ENCODE results near the gene WDR70.

The WDR70 gene

DNA sequence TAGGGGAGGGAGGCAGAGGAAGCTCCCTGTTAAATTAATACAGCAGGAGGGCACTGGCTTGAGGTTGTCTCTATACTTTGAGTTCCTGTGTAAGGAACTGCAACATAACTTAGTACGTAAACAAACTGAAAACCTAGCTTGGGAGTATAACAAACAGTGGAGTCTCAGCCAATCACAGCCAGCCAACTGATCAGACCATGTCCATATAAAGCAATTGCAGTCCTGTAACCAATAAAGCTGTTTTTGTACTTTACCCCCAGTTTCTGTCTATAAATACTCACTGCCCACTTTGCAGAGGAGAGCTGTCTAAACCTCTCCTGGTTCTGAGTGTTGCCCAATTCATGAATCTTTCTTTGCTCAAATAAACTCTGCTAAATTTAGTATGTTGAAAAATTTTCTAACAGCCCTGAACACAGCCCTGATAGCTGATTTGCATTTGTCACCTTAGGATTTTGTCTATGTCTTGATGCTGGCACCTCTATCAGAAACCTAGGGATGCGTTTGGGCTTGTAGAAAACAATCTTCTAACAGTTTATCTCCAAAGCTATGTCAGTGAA is 420.8 kb downstream of the WDR70 start:
- no peak for TF ChIP-seq CTCF (IDR thresholded peaks at IDR 0.05; ENCODE audit: low read depth, low read length, missing control alignments)
- H3K4me3 ChIP-seq (ENCODE audit: low read depth, low read length) = no peak overlapping the region
- no peak for DNase-seq (ENCODE audit: low read depth)
- in situ Hi-C loops (cut with HindIII; ENCODE audit: low sequenced_read_pairs) = no loop called here

DNA sequence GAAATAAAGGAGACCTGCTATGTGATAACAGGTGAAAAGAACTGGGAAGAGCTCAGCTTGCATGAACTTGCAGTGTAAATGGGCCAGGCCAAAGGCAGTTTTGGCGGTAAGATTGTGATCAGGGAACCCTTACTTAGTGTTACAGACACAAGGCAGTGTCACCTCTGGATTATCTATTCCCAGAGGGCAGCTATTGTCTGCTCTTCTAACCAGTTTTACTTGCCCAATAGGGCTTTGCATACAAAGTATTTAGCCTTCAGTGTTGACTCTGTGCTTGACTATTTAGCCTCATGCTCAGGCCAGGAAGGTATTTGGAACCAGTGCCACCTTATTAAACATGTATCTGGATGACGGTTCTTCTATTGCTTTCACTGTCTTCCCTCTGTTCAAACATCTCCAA is 422.4 kb downstream of the WDR70 start:
- no peak overlapping the region for H3K4me3 ChIP-seq (ENCODE audit: low read depth, low read length)
- in situ Hi-C loops (cut with HindIII; ENCODE audit: low sequenced_read_pairs) = no loop called here
- no peak for DNase-seq (ENCODE audit: low read depth)
- no peak for TF ChIP-seq CTCF (IDR thresholded peaks at IDR 0.05; ENCODE audit: low read depth, low read length, missing control alignments)
